ENCODE measurements around the gene TTLL11.

Gene TTLL11

DNA sequence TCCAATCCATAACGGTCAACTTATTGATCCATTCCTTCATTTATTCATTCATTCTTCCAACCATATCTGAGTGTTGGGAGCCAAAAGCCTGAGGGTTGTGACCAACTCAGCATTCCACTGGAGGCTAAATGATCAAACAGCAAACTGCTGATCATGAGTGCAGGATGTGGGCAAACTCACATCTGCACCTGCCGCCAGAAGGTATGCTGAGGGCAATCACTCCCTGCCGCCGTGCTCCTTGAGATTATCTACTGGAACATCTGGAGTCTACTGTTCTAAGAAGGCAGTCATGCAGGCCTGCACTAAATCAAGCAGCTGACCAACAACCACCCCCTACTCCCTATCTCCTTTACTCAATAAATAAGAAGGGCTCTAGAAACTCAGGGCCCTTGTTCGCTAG is 184.0 kb downstream of the TTLL11 start:
- ATAC-seq = no peak
- TF ChIP-seq, protein P1, sequence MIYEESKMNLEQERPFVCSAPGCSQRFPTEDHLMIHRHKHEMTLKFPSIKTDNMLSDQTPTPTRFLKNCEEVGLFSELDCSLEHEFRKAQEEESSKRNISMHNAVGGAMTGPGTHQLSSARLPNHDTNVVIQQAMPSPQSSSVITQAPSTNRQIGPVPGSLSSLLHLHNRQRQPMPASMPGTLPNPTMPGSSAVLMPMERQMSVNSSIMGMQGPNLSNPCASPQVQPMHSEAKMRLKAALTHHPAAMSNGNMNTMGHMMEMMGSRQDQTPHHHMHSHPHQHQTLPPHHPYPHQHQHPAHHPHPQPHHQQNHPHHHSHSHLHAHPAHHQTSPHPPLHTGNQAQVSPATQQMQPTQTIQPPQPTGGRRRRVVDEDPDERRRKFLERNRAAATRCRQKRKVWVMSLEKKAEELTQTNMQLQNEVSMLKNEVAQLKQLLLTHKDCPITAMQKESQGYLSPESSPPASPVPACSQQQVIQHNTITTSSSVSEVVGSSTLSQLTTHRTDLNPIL (CRISPR knock-in tag; IDR thresholded peaks at IDR 0.05; ENCODE audit: low read depth) = no peak
- TF ChIP-seq CSDC2 (CRISPR knock-in tag; IDR thresholded peaks at IDR 0.05) = no peak
- no peak for TF ChIP-seq BACH2 (CRISPR knock-in tag; IDR thresholded peaks at IDR 0.05; ENCODE audit: borderline replicate concordance)
- TF ChIP-seq ZNF70 (CRISPR knock-in tag; IDR thresholded peaks at IDR 0.05) = no peak
- TF ChIP-seq, protein P2, sequence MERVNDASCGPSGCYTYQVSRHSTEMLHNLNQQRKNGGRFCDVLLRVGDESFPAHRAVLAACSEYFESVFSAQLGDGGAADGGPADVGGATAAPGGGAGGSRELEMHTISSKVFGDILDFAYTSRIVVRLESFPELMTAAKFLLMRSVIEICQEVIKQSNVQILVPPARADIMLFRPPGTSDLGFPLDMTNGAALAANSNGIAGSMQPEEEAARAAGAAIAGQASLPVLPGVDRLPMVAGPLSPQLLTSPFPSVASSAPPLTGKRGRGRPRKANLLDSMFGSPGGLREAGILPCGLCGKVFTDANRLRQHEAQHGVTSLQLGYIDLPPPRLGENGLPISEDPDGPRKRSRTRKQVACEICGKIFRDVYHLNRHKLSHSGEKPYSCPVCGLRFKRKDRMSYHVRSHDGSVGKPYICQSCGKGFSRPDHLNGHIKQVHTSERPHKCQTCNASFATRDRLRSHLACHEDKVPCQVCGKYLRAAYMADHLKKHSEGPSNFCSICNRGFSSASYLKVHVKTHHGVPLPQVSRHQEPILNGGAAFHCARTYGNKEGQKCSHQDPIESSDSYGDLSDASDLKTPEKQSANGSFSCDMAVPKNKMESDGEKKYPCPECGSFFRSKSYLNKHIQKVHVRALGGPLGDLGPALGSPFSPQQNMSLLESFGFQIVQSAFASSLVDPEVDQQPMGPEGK (CRISPR knock-in tag; IDR thresholded peaks at IDR 0.05; ENCODE audit: borderline replicate concordance) = no peak
- no peak for TF ChIP-seq SNAI2 (CRISPR knock-in tag; IDR thresholded peaks at IDR 0.05)
- TF ChIP-seq ZNF8 (CRISPR knock-in tag; IDR thresholded peaks at IDR 0.05) = no peak
- TF ChIP-seq, protein P3, sequence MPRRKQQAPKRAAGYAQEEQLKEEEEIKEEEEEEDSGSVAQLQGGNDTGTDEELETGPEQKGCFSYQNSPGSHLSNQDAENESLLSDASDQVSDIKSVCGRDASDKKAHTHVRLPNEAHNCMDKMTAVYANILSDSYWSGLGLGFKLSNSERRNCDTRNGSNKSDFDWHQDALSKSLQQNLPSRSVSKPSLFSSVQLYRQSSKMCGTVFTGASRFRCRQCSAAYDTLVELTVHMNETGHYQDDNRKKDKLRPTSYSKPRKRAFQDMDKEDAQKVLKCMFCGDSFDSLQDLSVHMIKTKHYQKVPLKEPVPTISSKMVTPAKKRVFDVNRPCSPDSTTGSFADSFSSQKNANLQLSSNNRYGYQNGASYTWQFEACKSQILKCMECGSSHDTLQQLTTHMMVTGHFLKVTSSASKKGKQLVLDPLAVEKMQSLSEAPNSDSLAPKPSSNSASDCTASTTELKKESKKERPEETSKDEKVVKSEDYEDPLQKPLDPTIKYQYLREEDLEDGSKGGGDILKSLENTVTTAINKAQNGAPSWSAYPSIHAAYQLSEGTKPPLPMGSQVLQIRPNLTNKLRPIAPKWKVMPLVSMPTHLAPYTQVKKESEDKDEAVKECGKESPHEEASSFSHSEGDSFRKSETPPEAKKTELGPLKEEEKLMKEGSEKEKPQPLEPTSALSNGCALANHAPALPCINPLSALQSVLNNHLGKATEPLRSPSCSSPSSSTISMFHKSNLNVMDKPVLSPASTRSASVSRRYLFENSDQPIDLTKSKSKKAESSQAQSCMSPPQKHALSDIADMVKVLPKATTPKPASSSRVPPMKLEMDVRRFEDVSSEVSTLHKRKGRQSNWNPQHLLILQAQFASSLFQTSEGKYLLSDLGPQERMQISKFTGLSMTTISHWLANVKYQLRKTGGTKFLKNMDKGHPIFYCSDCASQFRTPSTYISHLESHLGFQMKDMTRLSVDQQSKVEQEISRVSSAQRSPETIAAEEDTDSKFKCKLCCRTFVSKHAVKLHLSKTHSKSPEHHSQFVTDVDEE (CRISPR knock-in tag; IDR thresholded peaks at IDR 0.05) = no peak
- TF ChIP-seq, protein P4, sequence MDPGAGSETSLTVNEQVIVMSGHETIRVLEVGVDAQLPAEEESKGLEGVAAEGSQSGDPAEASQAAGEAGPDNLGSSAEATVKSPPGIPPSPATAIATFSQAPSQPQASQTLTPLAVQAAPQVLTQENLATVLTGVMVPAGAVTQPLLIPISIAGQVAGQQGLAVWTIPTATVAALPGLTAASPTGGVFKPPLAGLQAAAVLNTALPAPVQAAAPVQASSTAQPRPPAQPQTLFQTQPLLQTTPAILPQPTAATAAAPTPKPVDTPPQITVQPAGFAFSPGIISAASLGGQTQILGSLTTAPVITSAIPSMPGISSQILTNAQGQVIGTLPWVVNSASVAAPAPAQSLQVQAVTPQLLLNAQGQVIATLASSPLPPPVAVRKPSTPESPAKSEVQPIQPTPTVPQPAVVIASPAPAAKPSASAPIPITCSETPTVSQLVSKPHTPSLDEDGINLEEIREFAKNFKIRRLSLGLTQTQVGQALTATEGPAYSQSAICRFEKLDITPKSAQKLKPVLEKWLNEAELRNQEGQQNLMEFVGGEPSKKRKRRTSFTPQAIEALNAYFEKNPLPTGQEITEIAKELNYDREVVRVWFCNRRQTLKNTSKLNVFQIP (CRISPR knock-in tag; IDR thresholded peaks at IDR 0.05; ENCODE audit: borderline replicate concordance, low read depth) = no peak
- TF ChIP-seq TCF4 (CRISPR knock-in tag; IDR thresholded peaks at IDR 0.05; ENCODE audit: borderline replicate concordance) = no peak
- no peak for TF ChIP-seq PPARA (CRISPR knock-in tag; IDR thresholded peaks at IDR 0.05; ENCODE audit: borderline replicate concordance)
- TF ChIP-seq ZNF565 (CRISPR knock-in tag; conservative IDR thresholded peaks at IDR 0.05; ENCODE audit: low read depth) = no peak

DNA sequence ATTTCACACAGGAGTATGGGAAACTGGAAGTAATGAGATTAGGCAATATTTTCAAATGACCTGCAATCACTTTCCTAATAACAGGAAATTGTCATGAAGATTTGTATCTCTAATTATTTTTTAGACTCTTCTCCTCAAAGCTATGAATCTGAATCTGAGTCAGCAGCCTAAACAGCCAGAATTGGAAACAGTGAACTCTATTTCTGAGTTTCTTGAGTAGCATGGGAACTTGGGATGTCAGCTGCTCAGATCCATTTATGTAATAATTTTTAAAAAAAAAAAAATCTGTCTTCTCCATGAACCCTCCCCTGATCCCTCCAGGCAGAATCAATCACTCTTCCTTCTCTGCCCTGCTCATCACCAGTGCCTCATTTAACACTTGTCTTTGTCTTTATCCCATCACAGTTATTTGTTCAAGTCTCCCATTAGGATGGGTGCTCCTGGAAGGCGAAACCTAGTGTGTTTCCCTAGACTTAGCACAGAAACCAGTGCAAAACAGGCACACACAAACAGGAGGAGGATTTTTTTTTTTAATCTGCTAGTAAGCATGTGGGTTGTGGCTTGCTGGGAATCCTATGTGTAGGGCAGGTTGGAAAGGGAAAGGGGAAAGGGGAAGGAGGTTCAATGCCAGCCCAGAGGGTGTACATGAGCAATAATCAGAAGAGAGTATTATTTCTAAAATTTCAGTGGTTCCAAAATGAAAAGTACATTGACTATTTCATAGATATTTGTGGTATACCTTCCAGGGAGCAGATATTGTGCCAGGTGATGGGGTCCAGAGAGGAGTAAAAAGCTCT is 186.8 kb downstream of the TTLL11 start:
- peak; percentile 31 for ATAC-seq
- TF ChIP-seq ZNF70 (CRISPR knock-in tag; IDR thresholded peaks at IDR 0.05) (no peak), ISL1 (CRISPR knock-in tag; IDR thresholded peaks at IDR 0.05) (peak; percentile 53), OSR1 (CRISPR knock-in tag; IDR thresholded peaks at IDR 0.05) (no peak), RARB (CRISPR knock-in tag; IDR thresholded peaks at IDR 0.05) (no peak), GLIS3 (CRISPR knock-in tag; IDR thresholded peaks at IDR 0.05) (no peak), ZC3H10 (CRISPR knock-in tag; IDR thresholded peaks at IDR 0.05) (0 out of 2 replicates have a peak, but pooled peaks have one; percentile 54)
- TF ChIP-seq, protein P1 (CRISPR knock-in tag; IDR thresholded peaks at IDR 0.05; ENCODE audit: low read depth) = no peak
- TF ChIP-seq, protein P5, sequence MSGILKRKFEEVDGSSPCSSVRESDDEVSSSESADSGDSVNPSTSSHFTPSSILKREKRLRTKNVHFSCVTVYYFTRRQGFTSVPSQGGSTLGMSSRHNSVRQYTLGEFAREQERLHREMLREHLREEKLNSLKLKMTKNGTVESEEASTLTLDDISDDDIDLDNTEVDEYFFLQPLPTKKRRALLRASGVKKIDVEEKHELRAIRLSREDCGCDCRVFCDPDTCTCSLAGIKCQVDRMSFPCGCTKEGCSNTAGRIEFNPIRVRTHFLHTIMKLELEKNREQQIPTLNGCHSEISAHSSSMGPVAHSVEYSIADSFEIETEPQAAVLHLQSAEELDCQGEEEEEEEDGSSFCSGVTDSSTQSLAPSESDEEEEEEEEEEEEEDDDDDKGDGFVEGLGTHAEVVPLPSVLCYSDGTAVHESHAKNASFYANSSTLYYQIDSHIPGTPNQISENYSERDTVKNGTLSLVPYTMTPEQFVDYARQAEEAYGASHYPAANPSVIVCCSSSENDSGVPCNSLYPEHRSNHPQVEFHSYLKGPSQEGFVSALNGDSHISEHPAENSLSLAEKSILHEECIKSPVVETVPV (CRISPR knock-in tag; IDR thresholded peaks at IDR 0.05) = no peak
- TF ChIP-seq, protein P3 (CRISPR knock-in tag; IDR thresholded peaks at IDR 0.05) = no peak
- TF ChIP-seq, protein P4 (CRISPR knock-in tag; IDR thresholded peaks at IDR 0.05; ENCODE audit: borderline replicate concordance, low read depth) = no peak

All from SK-N-SH treated with all-trans-retinoic acid at 6 μM for 48 hours (cell line).